Measurements from ENCODE around the gene B3GNT2.

Gene B3GNT2

GRCh38 chr2:62205554-62205953 is 9.6 kb downstream of the B3GNT2 start:
- no peak for DNase-seq

GRCh38 chr2:62206024-62206423 is 10.1 kb downstream of the B3GNT2 start:
- DNase-seq: no peak

GRCh38 chr2:62207491-62207890 is 11.6 kb downstream of the B3GNT2 start:
- DNase-seq: no peak

DNA sequence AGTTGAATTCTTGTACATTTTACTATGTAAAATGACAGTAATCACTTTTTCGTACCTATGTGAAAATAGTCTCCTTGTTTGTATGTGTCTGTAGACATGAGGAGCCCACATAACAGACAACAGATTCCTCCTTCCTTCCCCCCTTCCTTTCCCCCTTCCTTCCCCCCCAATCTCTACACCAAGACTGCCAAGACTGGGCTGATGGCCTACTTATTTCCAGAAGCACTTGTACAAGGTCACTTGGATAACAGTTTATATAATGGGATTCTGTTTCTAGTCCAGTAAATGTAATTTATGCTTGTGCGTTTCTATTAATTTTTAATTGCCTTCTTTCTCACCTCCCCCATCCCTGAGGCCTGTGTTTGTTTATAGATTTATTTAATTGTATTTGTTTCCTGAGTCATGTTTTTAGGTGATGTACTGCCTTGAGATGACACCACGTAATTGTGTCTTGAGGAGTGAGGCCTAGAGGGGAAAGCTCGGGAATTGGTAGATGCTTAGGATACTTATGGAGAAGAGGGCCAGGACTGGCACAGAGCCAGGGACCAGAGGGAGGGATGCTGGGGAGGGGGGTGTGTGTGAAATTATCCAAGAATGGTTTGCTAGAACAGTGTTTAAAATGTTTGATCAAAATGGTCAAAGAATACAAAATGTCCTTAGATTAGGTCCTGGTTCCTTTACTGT is 12.3 kb downstream of the B3GNT2 start:
- no peak for DNase-seq

- no peak for DNase-seq
These were observed 12.8 kb downstream of the B3GNT2 start for GRCh38 chr2:62208758-62209114.

- no peak for DNase-seq
These were observed 13.6 kb downstream of the B3GNT2 start for GRCh38 chr2:62209427-62209991.

GRCh38 chr2:62215306-62216064 is 19.6 kb downstream of the B3GNT2 start:
- no peak for DNase-seq

DNA sequence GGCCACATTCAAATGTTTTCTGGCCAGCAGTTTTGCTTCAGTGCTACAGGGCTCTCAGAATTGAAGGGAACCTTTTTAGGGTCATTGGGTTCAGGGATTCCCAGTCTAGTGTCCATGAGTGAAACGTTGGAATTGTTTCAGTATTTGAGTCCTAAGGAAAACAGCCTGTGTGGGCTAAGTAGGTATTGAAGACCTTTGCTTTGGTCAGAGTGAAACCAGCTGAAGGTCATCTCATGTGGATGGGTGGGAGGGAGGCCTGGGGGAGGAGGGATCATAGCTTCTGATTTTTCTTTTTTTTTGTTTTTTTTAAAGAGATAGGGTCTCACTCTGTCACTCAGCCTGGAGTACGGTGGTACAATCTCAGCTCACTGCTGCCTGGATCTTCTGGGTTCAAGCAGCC is 20.2 kb downstream of the B3GNT2 start:
- no peak for DNase-seq

DNA sequence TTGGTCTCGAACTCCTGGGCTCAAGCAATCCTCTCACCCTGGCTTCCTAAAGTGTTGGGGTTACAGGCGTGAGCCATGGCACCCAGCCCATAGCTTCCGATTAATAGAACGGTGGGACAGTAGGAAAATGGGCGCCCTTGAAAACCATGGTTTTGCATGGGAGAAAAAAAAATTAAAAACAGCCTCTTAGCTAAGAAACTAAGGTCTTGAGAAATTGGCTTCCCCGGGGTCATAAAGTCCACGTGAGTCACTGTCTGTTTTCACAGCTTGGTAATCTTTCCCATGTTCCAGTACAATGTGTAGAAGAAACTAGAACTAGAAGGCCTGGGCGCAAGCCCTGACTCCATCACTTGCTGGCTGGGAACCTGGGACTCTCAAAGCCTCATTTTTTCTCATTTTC is 20.7 kb downstream of the B3GNT2 start:
- peak; percentile 73 for DNase-seq

- no peak for DNase-seq
These were observed 21.5 kb downstream of the B3GNT2 start for GRCh38 chr2:62217421-62217820.

GRCh38 chr2:62217970-62218369 is 22.1 kb downstream of the B3GNT2 start:
- DNase-seq: peak; percentile 59

- no peak for DNase-seq
These were observed 23.7 kb downstream of the B3GNT2 start for GRCh38 chr2:62219407-62220159.

DNA sequence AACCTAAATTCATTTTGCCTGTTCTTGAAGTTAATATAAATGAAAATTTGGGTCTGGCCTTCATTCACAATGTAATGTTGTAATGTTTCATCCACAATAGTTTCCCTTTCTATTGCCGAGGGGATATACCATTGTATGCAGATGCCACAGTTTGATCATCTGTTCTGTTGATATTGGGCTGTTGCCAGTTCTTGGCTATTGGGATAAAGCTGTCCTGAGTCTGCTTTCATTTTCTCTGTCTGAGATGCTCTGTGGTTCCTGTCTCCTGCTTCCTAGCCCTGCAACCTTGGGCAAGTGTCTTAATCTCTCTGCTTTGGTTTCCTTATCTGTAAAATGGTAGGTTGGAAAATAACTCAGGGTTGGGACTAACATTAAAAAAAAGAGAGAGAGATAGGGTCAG is 25.2 kb downstream of the B3GNT2 start:
- peak; percentile 43 for DNase-seq

DNA sequence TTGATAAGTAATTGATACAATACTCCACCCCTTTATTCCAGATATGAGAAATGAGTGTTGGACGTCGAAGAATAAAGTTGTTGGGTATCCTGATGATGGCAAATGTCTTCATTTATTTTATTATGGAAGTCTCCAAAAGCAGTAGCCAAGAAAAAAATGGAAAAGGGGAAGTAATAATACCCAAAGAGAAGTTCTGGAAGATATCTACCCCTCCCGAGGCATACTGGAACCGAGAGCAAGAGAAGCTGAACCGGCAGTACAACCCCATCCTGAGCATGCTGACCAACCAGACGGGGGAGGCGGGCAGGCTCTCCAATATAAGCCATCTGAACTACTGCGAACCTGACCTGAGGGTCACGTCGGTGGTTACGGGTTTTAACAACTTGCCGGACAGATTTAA is 26.3 kb downstream of the B3GNT2 start:
- no peak for DNase-seq

DNA sequence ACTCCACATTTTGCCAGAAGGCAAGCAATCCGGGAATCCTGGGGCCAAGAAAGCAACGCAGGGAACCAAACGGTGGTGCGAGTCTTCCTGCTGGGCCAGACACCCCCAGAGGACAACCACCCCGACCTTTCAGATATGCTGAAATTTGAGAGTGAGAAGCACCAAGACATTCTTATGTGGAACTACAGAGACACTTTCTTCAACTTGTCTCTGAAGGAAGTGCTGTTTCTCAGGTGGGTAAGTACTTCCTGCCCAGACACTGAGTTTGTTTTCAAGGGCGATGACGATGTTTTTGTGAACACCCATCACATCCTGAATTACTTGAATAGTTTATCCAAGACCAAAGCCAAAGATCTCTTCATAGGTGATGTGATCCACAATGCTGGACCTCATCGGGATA is 26.8 kb downstream of the B3GNT2 start:
- no peak for DNase-seq

- DNase-seq: no peak
These were observed 29.1 kb downstream of the B3GNT2 start for GRCh38 chr2:62224976-62225375.

- DNase-seq: no peak
These were observed 31.6 kb downstream of the B3GNT2 start for GRCh38 chr2:62227386-62228075.

DNA sequence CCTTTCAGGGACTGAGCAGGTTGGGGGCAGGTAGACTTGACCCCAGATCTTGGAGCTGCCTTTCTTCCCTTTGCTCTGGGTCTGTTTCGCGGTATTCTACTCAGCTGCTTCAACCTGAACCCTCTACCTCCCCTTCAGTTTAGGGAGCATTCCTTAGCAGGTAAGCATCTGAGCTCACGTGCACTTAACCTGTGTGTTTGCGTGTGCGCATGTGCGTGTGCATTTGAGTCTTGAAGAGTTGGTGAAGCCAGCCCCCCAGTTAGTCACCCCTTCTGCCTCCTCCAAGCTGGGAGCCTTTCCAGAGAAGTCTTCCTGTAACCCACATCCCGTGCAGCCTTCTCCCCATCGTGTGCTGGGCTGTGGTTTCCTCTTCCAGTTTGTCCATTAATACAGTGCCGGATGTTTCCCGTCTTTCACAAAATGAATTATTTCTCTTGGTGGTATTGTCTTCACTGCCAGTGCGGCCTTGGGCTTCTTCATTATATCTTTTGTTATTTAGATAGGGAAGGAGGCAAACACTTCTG is 33.2 kb downstream of the B3GNT2 start:
- no peak for DNase-seq

DNA sequence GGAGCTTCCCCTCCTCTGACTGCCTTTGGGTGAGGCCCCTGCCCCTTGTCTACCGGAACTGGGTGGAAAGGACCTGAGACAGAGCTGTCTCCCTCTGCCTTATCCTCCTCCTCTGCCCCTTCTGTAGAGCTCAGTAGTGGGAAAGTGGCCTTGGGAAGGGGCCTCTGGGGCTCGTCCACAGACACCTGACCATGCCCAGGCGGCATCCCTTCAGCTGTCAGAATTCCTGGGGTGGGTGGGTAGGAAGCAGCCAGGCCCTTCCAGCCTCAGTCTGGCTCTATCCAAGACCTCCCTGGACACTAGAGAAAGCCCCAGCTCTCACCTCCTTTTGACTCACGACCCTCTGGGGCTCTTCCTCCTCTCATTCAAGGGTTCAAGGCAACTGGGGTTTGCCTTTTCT is 35.6 kb downstream of the B3GNT2 start:
- no peak for DNase-seq

DNA sequence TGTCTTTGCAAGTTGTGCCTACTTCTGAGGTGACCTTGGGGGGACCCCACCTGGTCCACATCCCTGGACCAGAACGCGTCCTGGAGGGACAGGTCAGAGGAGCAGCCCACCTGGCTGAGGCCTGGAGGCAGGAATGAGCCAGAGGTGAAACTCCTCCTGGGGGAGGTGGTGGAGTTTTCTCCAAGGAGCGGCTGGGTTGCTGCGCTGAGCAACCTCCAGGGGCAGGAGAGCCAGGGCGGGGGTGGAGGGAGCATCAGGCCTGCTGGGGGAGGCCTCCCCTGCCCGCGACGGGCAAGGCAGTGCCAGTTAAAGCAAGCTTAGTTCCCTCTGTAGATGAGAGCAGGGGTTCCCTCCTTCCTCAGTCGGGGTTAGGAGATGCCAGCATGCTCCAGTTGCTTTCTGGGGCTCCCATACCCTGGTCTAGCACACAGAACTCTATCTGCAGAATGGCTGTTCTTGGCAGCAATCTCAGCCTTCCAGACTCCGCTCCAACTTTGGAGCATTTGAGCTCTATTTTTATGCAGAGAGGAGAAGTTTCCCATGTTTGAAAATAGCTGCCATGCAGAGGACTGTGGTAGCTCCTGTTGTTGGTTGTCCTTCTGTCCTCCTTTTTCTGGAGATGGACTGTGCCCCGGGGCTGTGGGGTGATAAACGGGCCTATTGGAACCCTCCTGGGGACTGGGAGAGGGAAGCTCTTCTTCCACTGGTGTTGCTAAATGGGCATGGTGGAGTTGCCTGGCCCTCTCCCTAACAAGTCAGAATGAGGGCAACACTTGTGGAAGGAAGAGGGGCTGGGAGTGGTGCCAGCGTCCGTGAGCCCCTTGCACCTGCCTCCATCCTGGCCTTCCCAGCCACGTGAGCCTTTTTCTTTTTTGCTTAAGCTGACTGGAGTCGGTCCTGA is 39.1 kb downstream of the B3GNT2 start:
- DNase-seq: no peak

DNA sequence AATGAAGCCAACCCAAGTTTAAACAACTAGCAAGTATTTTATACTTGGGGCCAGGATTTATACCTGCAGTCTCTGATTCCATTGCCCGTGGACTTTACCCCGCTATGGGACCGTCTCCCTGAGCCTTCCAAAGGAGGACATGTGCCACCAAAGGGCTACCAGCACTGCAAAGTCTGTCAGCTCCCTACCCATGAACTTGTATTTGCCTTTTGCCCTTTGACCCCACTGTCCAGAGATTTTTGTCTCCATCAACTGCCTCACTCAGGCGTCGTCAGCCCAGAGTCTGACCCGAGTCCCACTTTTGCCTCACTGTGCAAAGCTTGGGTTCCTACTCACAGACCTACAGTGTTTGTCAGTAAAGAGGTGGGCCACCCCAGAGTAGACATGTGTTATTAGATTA is 40.6 kb downstream of the B3GNT2 start:
- no peak for DNase-seq
